Esophagus muscularis mucosa (tissue), 4 donors: ENCODE data around the gene INTS11. TPM values are rescaled to one million over a fixed set of nuclear protein-coding genes. Genes with fewer than 3 reads are reported as not detected.

ENCODE experiments used
- DNase-seq: peaks from one replicate; pipeline ENCODE4 v3.0.0-alpha.2; 2017; ENCODE audit errors: extremely low spot score
- H3K27ac ChIP-seq, 4 donors: fragments of 200-600 bp; sonication (generic); replicated peaks in 1 of 4; 1 replicate in 3 of 4; 2 replicates in 1 of 4; pipeline ENCODE4 v1.5.1; 2016 to 2019; ENCODE audit warnings: mild to moderate bottlenecking in 1 of 4
- H3K27me3 ChIP-seq, 4 donors: fragments of 200-600 bp; sonication (generic); one replicate each; pipeline versions ENCODE4 v1.5.1 to v1.6.0; 2016 to 2019
- H3K36me3 ChIP-seq, 4 donors: fragments of 200-600 bp; sonication (generic); one replicate each; pipeline ENCODE4 v1.5.1; 2016 to 2019
- H3K4me1 ChIP-seq, 4 donors: fragments of 200-600 bp; sonication (generic); one replicate each; pipeline ENCODE4 v1.5.1; 2016 to 2019
- H3K4me3 ChIP-seq, 4 donors: fragments of 200-600 bp; sonication (generic); 1 replicate in 2 of 4; 2 replicates in 2 of 4; pipeline ENCODE4 v1.5.1; 2016 to 2019; ENCODE audit warnings: mild to moderate bottlenecking in 4 of 4, moderate library complexity in 1 of 4
- H3K9me3 ChIP-seq, 4 donors: fragments of 200-600 bp; sonication (generic); 1 replicate in 3 of 4; 2 replicates in 1 of 4; pipeline ENCODE4 v1.5.1; 2016 to 2019
- EP300 ChIP-seq: sonication (generic); formaldehyde crosslinking; IDR thresholded peaks from one replicate; pipeline ENCODE4 v1.6.1; 2017; ENCODE audit warnings: antibody characterized with exemption
- POLR2A ChIP-seq: fragments of 450-650 bp; IDR thresholded peaks from one replicate; pipeline ENCODE4 v1.6.1; 2017; ENCODE audit warnings: antibody characterized with exemption, moderate library complexity, mild to moderate bottlenecking, low read depth
- POLR2AphosphoS5 ChIP-seq, 2 donors: sonication (generic); formaldehyde crosslinking; IDR thresholded peaks; one replicate each; pipeline ENCODE4 v1.6.1; 2017; ENCODE audit warnings: antibody characterized with exemption in 2 of 2
- WGBS: methylation state at CpG from one replicate; pipeline ENCODE4 v1.1.5; 2018; 5-methylcytosine and 5-hydroxymethylcytosine counted together
- intact Hi-C: fragments of 100-400 bp; cut with DNase I; formaldehyde crosslinking; loops from one replicate; pipeline ENCODE4 v1.15.1; 2023
- total RNA-seq, 4 donors: library from RNA; depleted of rRNA; stranded (reverse); fragments of >200 nt; gene quantifications; one replicate each; pipeline versions ENCODE4 v1.1.0 to v1.2.1, GENCODE V29; 2016
- TF ChIP-seq, protein P1 (sequence below), 3 experiments: fragments of 200-600 bp in 2 of 3; fragments of 450-650 bp in 1 of 3; sonication (generic) in 2 of 3; IDR thresholded peaks; one replicate each; pipeline ENCODE4 v1.5.1; 2017 to 2019; ENCODE audit warnings: antibody characterized with exemption in 3 of 3, mild to moderate bottlenecking in 2 of 3, moderate library complexity in 1 of 3

Gene INTS11
- total RNA-seq, 4 donors from 2014 or later, result 75.9 to 121 (median 87.8) TPM

DNA sequence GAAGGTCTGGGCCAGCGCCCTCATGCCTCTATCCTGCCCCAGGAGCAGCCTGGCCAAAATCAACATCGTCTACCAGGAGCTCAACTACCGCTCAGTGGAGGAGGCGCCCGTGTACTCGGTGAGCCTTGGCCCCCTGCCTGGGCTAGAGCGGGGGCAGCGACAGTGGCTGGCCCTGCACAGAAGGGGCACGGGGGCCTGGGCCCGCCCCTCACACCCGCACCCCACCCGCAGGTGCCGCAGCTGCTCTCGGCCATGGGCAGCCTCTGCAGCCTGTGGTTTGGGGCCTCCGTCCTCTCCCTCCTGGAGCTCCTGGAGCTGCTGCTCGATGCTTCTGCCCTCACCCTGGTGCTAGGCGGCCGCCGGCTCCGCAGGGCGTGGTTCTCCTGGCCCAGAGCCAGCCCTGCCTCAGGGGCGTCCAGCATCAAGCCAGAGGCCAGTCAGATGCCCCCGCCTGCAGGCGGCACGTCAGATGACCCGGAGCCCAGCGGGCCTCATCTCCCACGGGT lies 33.4 kb downstream of the INTS11 start:
- DNase-seq, result no peak
- Histone ChIP-seq H3K27ac (no peak overlapping the region), H3K4me3 (no peak overlapping the region), H3K36me3 (peaks cover 0 to 34% (median 28%) of the 10 kb centered on the region in 4 donors), H3K9me3 (no peaks in the 10 kb centered on the region), H3K4me1 (peaks cover 0 to 20% (median 14%) of the 10 kb centered on the region in 4 donors), H3K27me3 (peaks cover 0 to 19% (median 1%) of the 10 kb centered on the region in 4 donors)
- TF ChIP-seq EP300 (no peak), POLR2AphosphoS5 (IDR thresholded peaks at IDR 0.05) (peak in 1 of 2 donors; percentile 2)
- 46% methylated on average over 12 of the region's 28 CpGs for WGBS
- intact Hi-C loops, result loop anchor here (2.0 to 5.0 kb wide), 2 partner anchors 168 to 259 kb away; no protein-coding TSS in a partner anchor

DNA sequence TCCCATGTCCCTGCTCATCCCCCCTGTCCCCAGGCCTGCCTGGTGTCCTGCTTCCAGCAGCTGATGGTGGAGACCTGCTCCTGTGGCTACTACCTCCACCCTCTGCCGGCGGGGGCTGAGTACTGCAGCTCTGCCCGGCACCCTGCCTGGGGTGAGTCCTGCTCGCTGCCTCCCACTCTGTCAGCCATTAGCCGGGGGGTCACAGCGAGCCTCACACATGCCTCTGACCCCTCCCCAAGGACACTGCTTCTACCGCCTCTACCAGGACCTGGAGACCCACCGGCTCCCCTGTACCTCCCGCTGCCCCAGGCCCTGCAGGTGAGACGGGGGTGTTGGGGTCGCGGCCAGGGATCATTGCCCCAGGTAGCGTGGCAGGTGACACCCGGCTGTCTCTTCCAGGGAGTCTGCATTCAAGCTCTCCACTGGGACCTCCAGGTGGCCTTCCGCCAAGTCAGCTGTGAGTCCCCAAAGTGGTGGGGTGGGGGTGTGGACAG lies 34.2 kb downstream of the INTS11 start:
- DNase-seq, result no peak
- no peaks in the 10 kb centered on the region for H3K9me3 ChIP-seq
- peaks cover 0 to 20% (median 14%) of the 10 kb centered on the region in 4 donors for H3K4me1 ChIP-seq
- no peak overlapping the region for H3K4me3 ChIP-seq
- peaks cover 0 to 27% (median 1%) of the 10 kb centered on the region in 4 donors for H3K27me3 ChIP-seq
- H3K27ac ChIP-seq, result no peak overlapping the region
- intact Hi-C loops, result loop anchor here (2.0 to 5.0 kb wide), 2 partner anchors 167 to 258 kb away; no protein-coding TSS in a partner anchor
- H3K36me3 ChIP-seq, result peaks cover 0 to 26% (median 20%) of the 10 kb centered on the region in 4 donors
- TF ChIP-seq, protein P1, sequence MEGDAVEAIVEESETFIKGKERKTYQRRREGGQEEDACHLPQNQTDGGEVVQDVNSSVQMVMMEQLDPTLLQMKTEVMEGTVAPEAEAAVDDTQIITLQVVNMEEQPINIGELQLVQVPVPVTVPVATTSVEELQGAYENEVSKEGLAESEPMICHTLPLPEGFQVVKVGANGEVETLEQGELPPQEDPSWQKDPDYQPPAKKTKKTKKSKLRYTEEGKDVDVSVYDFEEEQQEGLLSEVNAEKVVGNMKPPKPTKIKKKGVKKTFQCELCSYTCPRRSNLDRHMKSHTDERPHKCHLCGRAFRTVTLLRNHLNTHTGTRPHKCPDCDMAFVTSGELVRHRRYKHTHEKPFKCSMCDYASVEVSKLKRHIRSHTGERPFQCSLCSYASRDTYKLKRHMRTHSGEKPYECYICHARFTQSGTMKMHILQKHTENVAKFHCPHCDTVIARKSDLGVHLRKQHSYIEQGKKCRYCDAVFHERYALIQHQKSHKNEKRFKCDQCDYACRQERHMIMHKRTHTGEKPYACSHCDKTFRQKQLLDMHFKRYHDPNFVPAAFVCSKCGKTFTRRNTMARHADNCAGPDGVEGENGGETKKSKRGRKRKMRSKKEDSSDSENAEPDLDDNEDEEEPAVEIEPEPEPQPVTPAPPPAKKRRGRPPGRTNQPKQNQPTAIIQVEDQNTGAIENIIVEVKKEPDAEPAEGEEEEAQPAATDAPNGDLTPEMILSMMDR (IDR thresholded peaks at IDR 0.05), result peak; percentile 51 to 70 (median 63)
- no peak for TF ChIP-seq EP300
- 43% methylated on average over 12 of the region's 15 CpGs for WGBS

DNA sequence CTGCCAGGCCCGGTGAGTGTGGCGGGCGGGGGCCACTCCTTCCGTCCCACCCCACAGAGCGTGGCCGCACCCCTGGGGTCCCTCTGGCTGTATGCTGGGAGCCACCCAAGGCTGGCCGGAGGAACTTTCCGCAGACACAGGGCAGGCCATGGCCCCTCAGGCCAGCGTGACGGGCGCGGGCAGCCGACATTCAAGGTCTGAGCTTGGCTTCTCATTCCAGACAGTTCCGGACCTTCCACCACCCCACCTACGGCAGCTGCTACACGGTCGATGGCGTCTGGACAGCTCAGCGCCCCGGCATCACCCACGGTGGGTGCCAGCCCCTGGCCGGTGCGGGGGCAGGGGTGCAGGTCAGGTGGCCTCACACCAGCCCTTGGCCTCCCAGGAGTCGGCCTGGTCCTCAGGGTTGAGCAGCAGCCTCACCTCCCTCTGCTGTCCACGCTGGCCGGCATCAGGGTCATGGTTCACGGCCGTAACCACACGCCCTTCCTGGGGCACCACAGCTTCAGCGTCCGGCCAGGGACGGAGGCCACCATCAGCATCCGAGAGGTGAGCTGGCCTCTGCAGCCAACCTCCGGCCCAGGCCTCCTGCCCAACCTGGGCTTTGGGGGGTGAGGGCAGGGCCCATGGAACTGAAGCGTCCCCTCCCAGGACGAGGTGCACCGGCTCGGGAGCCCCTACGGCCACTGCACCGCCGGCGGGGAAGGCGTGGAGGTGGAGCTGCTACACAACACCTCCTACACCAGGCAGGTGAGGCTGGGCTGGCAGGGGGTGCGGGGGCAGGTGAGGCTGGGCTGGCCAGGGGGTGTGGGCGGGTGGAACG lies 37.0 kb downstream of the INTS11 start:
- intact Hi-C loops, result no loop called here
- H3K27ac ChIP-seq, result no peak overlapping the region
- no peaks in the 10 kb centered on the region for H3K36me3 ChIP-seq
- H3K4me1 ChIP-seq, result peaks cover 0 to 20% (median 14%) of the 10 kb centered on the region in 4 donors
- no peak for DNase-seq
- peaks cover 0 to 38% (median 1%) of the 10 kb centered on the region in 4 donors for H3K27me3 ChIP-seq
- TF ChIP-seq, protein P1 (IDR thresholded peaks at IDR 0.05), result no peak
- TF ChIP-seq POLR2A, result no peak
- no peak for TF ChIP-seq EP300
- TF ChIP-seq POLR2AphosphoS5 (IDR thresholded peaks at IDR 0.05), result no peak
- 84% methylated on average over 10 of the region's 46 CpGs for WGBS
- no peaks in the 10 kb centered on the region for H3K9me3 ChIP-seq
- H3K4me3 ChIP-seq, result no peak overlapping the region

DNA sequence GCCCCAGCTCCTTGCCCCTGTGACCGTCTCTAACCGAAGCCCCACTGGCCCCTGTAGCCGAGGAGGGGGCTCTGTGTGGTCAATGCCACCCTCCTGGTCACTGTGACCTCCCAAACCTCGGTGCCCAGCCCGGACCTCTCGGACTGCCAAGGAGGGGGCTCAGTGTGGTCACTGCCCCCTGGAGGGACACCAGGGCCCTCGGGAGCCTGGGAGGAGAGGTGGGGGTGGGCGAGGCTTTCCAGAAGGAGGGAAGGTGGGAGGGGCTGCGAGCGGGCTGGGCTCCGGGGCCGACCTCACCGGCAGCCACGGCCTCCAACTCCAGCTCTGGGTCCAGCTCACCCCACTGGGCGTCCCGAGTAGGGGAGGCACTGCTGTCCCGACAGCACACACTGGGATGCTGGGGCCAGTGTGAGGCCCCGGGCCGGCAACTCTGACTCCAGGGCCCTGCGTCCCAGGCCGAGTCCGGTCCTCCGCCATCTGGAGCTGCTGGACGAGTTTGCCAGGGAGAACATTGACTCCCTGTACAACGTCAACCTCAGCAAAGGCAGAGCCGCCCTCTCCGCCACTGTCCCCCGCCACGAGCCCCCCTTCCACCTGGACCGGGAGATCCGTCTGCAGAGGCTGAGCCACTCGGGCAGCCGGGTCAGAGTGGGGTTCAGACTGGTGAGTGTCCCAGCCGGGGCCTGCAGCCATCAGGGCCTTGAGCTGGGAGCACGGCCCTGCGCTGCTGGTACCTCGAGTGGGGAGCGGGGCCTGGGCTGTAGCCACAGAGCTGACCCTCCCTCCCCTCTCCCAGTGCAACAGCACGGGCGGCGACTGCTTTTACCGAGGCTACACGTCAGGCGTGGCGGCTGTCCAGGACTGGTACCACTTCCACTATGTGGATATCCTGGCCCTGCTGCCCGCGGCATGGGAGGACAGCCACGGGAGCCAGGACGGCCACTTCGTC lies 37.9 kb downstream of the INTS11 start:
- 37% methylated on average over 18 of the region's 50 CpGs for WGBS
- Histone ChIP-seq H3K36me3 (no peaks in the 10 kb centered on the region), H3K27ac (no peak overlapping the region), H3K9me3 (no peaks in the 10 kb centered on the region), H3K4me3 (no peak overlapping the region), H3K27me3 (peaks cover 0 to 38% (median 1%) of the 10 kb centered on the region in 4 donors), H3K4me1 (peaks cover 0 to 18% (median 8%) of the 10 kb centered on the region in 4 donors)
- intact Hi-C loops, result no loop called here
- TF ChIP-seq EP300 (no peak), POLR2AphosphoS5 (IDR thresholded peaks at IDR 0.05) (no peak), POLR2A (no peak)
- TF ChIP-seq, protein P1 (IDR thresholded peaks at IDR 0.05), result no peak
- DNase-seq, result no peak
